NCI-H748 (cell line): ENCODE data around the gene SPATA16.
"Not testable (repeated sequence)": the region's sequence is repeated elsewhere in the genome, so short reads cannot be mapped to it uniquely, and the experiment has no call there.

Experiments used
- DNase-seq: peaks from one replicate; lab custom pipeline; 2025; ENCODE audit not compliant: unreplicated experiment; lab: John Stamatoyannopoulos, UW

Gene SPATA16

DNA sequence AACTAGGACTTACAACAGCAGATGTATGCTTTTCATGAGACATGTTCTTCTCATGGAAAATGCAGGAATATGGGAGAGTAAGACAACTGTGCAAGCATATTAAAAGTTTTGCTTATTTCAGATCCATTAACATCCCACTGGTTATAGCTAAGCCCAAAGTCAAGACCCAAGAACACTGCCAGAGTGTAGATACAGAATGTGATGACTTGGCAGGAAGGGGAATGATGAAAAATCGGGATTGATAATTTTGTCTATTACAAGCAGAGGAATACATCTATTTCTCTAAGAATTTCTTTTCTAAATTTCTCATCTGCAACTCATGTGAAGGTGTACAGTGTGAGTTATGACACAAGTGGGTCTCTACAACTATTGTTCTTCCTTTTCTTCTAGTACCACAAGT is 76.4 kb downstream of the SPATA16 start:
- DNase-seq, result no peak

DNA sequence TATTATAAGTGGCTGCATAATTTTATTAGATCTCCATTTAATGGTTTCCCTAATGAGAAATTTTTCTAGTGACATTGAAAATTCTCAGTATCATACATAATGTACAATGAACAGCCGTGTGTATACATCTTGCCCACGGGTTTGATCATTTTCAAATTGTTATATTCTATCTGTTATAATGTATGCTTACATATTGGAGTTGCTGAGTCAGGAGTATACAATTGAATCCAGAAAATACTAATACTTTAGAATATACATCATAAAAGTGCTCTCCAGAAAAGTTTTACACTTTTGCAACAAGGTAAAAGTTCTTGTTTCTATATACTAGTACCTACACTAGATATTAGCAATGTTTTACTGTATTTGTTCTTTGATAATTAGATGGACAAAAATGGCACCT is 82.8 kb downstream of the SPATA16 start:
- no peak for DNase-seq

GRCh38 chr3:173055228-173055933 is 85.7 kb downstream of the SPATA16 start:
- DNase-seq, result no peak

DNA sequence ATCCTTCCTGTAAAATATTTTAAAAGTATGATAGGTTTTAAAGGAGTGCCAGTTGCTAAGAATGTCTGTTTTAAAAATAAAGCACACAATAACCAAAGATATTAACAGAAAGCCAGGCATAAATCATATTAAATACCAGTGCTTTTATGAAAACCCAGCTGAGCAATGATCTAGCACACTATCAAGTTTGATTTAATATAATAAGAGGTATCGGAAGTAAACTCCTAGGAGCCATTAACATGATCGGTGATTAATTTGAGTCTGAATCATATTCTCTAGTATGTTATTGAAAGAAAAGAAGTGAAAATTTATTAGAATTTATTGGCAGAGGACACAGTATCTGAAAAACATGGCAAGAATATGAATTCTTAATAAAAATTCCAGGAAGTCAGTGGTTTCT is 91.7 kb downstream of the SPATA16 start:
- no peak for DNase-seq

DNA sequence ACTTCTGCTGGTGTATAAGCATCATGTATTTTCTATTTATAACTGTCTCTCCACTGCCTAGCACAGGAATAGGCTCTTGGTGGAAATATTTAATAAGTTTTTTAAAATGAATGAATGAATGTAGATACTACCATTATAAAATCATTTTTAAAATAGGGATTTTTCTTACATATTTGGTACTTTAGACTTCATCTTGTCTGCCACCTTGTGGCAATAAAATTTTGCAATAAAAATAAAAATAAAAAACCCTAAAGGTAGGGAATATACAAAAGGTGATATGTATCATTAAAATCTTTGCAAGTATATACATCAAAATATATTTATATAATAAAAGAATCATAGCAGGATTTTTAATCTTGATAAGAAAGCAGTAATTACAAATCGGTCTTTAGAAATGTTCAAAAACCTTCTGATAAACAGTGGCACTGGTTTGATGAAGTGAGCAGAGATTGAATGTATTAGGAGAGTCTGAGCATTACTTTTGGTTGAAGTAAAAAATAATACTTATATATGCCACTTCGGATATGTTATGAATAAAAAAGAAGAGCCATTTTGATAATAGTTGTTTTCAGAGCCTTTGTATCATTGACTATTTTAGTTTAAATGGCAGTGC is 95.2 kb downstream of the SPATA16 start:
- DNase-seq, result no peak

GRCh38 chr3:173044998-173045397 is 96.0 kb downstream of the SPATA16 start:
- DNase-seq, result no peak

- no peak for DNase-seq
Measured at GRCh38 chr3:173043757-173044156, 97.3 kb downstream of the SPATA16 start.

- DNase-seq, result no peak
Measured at GRCh38 chr3:173038484-173038871, 102.6 kb downstream of the SPATA16 start.

DNA sequence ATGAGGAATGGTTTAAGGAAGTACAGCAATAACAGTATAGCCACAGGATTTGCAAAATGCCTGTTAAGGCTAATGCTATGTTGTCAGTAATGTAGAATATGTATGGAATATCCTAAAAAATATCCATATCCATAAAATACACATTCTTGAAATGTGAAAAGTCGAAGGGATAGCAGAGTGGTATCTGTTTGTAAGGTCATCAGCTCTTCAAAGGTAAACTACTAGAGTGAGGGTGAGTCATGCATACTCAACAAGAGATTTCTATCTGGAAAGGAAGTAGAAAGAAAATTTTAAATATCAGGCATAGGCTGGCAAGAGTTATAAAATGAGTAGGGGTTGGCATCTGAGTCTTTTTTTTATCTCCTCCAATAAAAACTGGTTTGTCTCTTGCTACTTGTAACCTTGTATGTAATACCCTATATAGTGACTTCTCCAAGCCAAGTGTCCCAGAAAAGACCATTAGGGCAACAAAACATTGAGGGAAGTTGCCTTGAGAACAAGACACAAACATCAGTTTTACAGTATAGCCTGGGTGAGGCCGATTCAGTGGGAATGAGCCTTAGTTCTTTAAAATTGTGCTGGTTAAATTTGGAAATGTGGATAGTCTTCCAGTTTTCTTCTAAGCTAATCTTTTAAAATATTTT is 103.1 kb downstream of the SPATA16 start:
- DNase-seq, result no peak

DNA sequence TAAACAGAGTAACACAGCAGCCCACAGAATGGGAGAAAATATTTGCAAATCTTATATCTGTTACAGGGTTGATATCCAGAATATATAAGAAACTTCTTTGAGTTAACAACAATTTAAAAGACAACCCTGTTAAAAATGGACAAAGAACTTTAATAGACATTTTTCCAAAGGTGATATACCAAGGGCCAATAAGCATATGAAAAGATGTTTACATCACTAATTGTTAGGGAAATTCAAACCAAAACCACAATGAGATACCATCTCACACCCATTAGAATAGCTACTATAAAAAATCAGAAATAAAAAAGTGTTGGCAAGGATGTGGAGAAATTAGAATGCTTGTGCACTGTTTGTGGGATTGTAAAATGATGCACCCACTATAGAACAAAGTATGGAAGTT is 110.8 kb downstream of the SPATA16 start:
- no peak for DNase-seq

DNA sequence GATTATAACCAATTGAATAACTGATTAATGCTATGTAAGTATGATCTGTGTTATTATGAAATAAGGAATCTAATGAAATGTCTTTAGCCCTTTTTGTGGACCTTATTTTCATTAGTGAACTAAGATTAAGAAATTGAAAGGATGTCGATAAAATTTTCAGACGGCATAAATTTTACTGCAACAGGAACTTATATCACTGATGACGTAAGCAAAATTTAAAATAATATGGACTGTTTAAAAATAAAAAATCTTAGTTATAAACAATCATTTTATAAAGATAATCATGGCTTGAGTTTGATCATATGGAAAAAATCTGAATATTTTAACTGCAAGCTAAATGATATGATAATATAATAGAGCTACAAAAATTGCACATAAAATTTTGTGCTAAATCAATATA is 112.7 kb downstream of the SPATA16 start:
- DNase-seq, result no peak

DNA sequence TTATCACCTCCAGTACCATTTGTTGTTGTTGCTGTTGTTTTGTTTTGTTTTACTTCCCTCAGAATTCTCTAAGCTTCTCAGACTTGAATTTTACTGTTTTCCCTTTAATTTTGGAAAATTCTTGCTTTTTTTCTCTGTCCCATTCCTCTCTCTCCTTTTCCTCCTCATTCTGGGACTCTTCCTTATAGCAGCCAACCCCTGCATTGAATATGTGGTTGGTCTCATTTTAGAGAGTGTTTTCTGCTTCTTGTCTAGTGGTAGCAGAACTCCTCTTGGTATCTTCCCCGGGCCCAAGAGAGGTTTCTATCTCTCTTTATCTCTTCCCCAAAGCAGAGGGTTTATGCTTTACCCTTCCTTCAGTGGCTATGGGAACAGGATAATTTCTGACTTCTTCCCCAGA is 113.6 kb downstream of the SPATA16 start:
- no peak for DNase-seq

DNA sequence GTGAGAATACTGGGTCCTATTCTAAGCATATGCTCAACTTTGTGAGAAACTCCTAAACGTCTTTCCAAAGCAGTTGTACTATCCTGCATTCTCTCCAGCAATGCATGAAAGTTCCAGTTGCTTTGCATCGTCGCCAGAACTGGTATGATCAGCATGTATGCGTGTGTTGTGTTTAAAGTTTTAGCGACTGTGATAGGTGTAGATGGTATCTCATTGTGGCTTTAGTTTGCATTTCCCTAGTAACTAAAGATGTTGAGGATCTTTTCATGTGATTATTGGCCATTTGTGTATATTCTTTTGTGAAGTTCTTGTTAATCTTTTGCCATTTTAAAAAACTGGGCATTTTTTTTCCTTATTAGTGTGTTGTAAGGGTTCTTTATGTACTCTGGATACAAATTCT is 115.1 kb downstream of the SPATA16 start:
- DNase-seq, result no peak

GRCh38 chr3:173021547-173022185 is 119.4 kb downstream of the SPATA16 start:
- no peak for DNase-seq

GRCh38 chr3:173020128-173020527 is 120.9 kb downstream of the SPATA16 start:
- DNase-seq, result not testable (repeated sequence)

DNA sequence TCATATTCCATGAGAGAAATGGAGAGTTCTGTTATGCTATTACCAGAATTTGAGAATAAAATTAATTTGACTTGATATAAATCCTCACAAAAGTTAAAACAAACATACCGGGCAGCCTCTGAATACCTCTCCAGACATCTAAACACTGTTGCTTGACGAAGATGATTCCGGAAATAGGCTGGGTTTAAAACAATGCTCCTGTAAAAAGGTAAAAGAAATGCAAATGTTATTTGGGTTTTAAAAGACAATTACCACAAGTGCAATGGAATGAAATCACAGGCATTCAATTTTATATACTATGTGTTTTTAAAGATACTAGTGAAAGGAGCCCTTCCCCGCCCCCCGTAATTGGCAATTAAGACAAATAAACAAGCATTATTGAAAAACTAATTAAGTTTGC is 121.7 kb downstream of the SPATA16 start:
- DNase-seq, result no peak

DNA sequence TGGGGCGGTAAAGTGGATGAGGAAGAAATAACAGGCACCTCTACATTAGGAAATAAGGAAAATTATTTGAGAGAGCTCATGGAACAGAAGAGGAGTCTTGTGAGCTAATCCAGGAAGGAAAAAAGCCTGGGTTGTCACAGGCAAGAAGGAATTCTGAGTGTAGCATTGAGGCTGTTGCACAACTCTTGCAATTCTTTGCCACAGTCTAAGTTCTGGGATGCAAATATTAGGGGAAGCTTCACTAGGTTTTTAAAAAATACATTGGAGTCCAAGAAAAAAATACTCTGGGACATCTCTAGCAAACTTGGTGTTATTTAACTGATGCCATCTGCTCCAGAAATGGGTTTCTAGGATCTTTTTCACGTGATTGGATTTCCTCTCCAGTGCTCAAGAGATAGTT is 122.3 kb downstream of the SPATA16 start:
- no peak for DNase-seq

GRCh38 chr3:173013219-173013832 is 127.7 kb downstream of the SPATA16 start:
- no peak for DNase-seq

DNA sequence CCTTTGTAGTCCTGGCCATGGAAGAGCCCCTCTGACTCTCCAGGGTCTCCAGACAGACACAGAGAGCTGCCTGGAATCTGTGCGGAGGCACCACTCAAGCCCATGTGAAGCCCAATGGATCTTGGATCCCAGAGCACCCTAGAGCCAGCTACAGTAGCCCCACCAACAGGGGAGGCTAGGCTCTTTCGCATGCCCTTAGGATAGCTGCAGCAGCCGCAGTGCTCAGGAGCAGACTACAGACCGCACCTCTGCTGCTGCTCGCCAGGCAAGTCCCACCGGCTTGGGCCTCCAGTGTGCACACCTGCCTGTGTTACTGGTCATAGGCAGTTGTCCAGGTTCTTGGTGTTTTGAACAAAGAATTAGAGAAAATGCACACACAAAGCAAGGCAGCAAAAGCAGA is 131.6 kb downstream of the SPATA16 start:
- DNase-seq, result peak; percentile 52

GRCh38 chr3:173008978-173009377 is 132.1 kb downstream of the SPATA16 start:
- no peak for DNase-seq

GRCh38 chr3:173007079-173007723 is 133.8 kb downstream of the SPATA16 start:
- no peak for DNase-seq
